GM10266 (cell line): Measurements from ENCODE around the gene RAD51B.

Experiments
- DNase-seq: peaks from one replicate; pipeline ENCODE4 v3.0.0; 2012; ENCODE audit errors: extremely low spot score
- TF ChIP-seq, protein P1 (sequence below): IDR thresholded peaks from 2 replicates; pipeline ENCODE4 v1.5.1; 2012; ENCODE audit warnings: mild to moderate bottlenecking, low read depth; ENCODE audit not compliant: control insufficient read depth, insufficient read depth; ENCODE audit errors: missing control alignments

Gene RAD51B

DNA sequence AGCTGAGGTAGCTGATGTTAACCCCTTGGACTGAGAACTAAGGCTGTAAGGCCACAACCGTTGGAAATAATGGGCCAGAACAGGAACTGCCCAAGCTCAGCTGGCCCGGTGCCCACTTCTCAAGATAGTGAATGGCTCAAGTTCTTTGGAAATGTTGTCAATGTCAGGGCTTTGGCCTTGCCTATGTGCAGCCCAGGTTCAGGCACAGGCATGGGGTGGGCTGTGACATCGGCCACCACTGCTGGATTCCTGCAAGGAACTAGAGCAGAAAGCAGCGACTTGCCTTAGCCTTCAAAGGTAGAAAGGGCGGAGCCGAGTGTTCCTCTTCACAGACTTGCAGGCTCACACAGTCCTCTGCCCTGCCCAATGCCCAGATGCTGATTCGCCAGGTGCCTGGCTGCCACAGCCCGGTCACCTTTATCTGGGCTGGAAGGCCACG, 682.1 kb downstream of the RAD51B start:
- TF ChIP-seq, protein P1, sequence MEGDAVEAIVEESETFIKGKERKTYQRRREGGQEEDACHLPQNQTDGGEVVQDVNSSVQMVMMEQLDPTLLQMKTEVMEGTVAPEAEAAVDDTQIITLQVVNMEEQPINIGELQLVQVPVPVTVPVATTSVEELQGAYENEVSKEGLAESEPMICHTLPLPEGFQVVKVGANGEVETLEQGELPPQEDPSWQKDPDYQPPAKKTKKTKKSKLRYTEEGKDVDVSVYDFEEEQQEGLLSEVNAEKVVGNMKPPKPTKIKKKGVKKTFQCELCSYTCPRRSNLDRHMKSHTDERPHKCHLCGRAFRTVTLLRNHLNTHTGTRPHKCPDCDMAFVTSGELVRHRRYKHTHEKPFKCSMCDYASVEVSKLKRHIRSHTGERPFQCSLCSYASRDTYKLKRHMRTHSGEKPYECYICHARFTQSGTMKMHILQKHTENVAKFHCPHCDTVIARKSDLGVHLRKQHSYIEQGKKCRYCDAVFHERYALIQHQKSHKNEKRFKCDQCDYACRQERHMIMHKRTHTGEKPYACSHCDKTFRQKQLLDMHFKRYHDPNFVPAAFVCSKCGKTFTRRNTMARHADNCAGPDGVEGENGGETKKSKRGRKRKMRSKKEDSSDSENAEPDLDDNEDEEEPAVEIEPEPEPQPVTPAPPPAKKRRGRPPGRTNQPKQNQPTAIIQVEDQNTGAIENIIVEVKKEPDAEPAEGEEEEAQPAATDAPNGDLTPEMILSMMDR, result no peak
- DNase-seq, result no peak

DNA sequence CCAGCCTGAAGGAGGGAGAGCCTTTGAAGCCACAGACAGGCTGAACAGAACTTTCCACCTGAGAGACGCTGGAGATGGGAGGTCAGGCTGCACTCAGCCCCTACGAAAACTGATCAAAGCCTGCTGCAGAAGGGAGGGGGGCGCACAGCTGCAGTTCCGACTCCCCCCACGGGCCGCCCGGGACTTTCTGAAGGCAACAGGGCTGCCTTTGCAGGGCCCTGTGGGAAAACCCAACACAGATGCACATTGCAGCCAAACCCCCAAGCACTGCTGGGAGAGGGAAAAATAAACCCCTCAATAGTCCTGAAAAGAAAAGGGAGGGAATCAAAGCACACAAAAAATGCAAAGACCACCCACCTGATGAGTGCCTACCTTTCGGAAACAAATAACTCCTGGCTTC, 682.7 kb downstream of the RAD51B start:
- no peak for DNase-seq
- TF ChIP-seq, protein P1, result no peak

DNA sequence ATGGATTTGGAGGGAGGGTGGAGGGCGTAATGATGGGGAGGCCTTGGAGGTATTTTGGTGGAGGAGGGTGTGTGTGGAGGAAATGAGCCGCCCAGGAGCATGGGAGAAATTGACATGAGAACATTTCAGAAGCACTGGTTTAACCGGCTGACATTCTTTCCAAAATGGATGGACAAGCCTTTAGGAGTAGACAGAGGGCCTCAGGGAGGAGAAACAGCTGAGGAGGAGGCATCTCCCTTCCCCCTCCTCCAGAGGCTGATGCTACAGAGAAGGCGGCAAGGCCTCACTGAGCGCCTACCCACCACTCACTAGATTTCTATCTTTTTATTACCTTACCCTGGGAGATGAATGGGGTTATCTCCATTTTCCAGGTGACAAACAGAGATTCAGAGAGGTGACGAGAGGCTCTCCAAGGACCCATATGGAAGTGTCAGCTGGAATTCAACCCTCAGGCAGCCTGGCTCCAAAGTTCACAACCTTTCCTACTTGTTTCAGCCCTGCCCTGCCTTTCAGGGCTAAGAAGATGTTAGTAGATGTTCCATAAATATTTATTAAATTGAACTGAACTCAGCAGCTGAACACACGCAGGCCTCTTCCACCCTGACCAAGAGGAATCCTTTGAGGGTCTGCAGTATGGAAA, 683.7 kb downstream of the RAD51B start:
- TF ChIP-seq, protein P1, result no peak

DNA sequence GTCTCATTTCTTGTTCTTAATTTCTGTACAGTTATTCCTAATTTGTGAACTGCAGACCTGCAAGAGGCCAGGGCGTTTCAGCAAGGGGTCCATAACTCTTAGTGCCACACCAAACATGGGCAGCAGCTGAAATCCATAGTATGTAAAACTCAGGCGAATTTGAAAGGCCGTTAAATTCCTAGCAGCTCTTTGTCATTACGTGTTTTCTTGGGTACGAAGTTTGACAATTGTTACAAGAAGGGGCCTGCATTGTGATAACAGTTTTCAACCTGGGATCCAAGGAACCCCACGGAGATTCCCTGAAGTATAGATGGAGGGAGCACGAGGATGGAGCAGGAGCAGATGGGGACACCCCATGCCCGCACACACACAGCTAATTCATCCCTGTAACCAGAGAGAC, 685.3 kb downstream of the RAD51B start:
- TF ChIP-seq, protein P1, result no peak
- DNase-seq, result no peak

More for the DNA sequence above, 683.7 kb downstream of the RAD51B start:
- no peak for DNase-seq

DNA sequence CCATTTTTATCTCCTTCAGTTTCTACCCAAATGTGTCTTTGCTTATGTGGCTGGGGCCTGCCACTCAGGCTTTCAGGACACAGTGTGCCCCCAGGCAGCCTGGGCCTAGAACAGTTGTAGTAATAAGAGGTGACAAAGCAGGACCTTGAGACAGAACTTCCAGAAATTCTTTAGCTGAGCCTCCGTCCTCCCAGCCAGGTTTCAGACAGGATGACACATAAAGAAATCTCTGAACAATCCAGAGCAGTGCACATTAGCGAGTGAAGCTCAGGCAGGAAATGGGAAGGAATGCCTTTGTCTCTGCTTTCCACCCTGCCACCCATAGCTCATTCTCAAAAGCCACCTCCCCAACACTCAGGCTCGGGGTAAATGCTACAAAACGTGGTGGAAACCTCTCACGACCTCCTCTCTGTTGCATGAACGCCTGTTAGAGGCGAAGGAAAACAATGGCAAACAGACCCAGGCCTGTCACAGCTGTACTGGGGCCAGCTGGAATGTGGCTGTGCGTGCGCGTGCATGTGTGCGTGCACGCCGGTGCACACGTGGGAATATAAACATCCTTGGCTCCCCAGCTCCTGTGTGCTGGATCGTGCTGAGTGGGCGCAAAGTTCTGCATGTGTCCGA, 686.6 kb downstream of the RAD51B start:
- no peak for DNase-seq
- TF ChIP-seq, protein P1, result no peak

DNA sequence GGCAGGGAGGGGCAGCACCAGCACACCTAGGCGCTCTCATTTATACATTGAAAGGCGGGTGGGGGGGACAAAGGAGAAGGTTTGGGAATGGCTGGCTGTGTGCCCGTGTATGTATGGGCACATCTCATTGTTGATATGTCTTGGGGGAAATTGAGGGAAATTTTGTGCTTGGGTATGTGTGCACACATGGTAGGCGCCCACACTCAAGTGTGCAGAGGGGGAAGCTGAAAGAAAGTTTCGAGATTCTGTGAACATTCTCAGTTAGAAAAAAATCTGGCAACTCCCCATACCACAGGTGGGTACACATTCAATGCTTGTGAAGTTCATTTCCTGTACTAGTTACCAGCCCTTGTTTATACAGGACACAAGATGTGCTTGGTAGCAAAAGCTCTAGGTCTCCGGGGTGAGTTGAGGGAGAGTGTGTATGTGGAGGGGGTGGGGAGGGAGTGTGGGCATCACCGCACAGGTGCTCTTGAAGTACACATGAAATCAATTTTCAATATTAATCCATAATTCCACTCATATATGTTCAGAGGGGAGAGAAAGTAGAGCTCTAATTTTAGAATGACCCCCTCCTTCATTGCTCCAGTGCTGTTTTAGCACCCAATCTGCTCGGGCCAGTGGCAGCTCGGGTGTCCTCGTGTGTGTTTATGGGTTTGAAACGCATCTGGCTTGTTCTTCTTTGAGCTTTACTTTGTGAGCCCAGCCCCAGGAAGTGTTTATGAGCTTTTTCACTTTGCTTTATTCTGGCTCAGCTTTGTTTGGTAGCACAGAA, 687.3 kb downstream of the RAD51B start:
- DNase-seq, result peak; percentile 39

More for the DNA sequence above, 687.3 kb downstream of the RAD51B start:
- TF ChIP-seq, protein P1, result no peak
